IMR-90 (cell line): ENCODE data around the gene IQCB1. TPM values are rescaled to one million over a fixed set of nuclear protein-coding genes. Genes with fewer than 3 reads are reported as not detected.

Source experiments
- ATAC-seq: fragments of 200-7000 bp; cut with Tn5 transposase; 2 replicates; pipeline ENCODE4 v1.9.1; 2020; ENCODE audit warnings: low read depth, mild to moderate bottlenecking, moderate library complexity
- BruUV-seq: library from RNA; stranded (reverse); fragments of 400-500 nt; replicated peaks from 2 replicates; lab custom pipeline; 2021; lab: Mats Ljungman, UMichigan
- CTCF ChIA-PET: fragments of 300-600 bp; formaldehyde crosslinking; extraction: SDS; loops from one replicate; lab custom pipeline; 2021; ENCODE audit warnings: antibody characterized with exemption; lab: Yijun Ruan, JAX
- POLR2A ChIA-PET: fragments of 300-600 bp; sonication (Branson Sonifier 250); formaldehyde crosslinking; loops from one replicate; lab custom pipeline; 2022; ENCODE audit warnings: antibody characterized with exemption; ENCODE audit not compliant: unreplicated experiment; lab: Charles Lee
- DNase-seq: peaks from one replicate; pipeline ENCODE4 v3.0.0; 2013
- H2AFZ ChIP-seq: replicated peaks from 2 replicates; pipeline ENCODE3; 2013; ENCODE audit warnings: low read length, mild to moderate bottlenecking; ENCODE audit not compliant: poor library complexity
- H2AK5ac ChIP-seq: 2 replicates; pipeline ENCODE4 v1.6.1; 2013; ENCODE audit warnings: low read depth, low read length, inconsistent platforms
- H2AK9ac ChIP-seq: replicated peaks from 2 replicates; pipeline ENCODE3; 2013; ENCODE audit warnings: mild to moderate bottlenecking, low read depth, low read length, moderate library complexity; ENCODE audit not compliant: poor library complexity
- H2BK120ac ChIP-seq: 2 replicates; pipeline ENCODE4 v1.6.1; 2013; ENCODE audit warnings: low read depth, low read length, inconsistent platforms
- H2BK15ac ChIP-seq: 3 replicates; pipeline ENCODE4 v1.6.1; 2013; ENCODE audit warnings: low read depth, low read length, inconsistent platforms
- H2BK20ac ChIP-seq: 2 replicates; pipeline ENCODE4 v1.6.1; 2013; ENCODE audit warnings: low read depth, mild to moderate bottlenecking, inconsistent platforms, low read length, moderate library complexity
- H2BK5ac ChIP-seq: 2 replicates; pipeline ENCODE4 v1.6.1; 2013; ENCODE audit warnings: mild to moderate bottlenecking, low read depth, low read length, inconsistent platforms; ENCODE audit not compliant: poor library complexity, severe bottlenecking
- H3K14ac ChIP-seq: replicated peaks from 2 replicates; pipeline ENCODE4 v1.6.1; 2013; ENCODE audit warnings: low read depth, low read length, inconsistent platforms
- H3K18ac ChIP-seq: 2 replicates; pipeline ENCODE4 v1.6.1; 2013; ENCODE audit warnings: low read depth, low read length, control low read depth
- H3K23ac ChIP-seq: 2 replicates; pipeline ENCODE4 v1.6.1; 2013; ENCODE audit warnings: low read depth, low read length, inconsistent platforms
- H3K27ac ChIP-seq: 2 replicates; pipeline ENCODE4 v1.5.1; 2013; ENCODE audit warnings: mild to moderate bottlenecking, control low read depth, low read length; ENCODE audit not compliant: insufficient read depth
- H3K27me3 ChIP-seq: 2 replicates; pipeline ENCODE4 v1.6.1; 2013; ENCODE audit warnings: low read length; ENCODE audit not compliant: control insufficient read depth, insufficient read depth
- H3K36me3 ChIP-seq: 2 replicates; pipeline ENCODE4 v1.6.1; 2013; ENCODE audit warnings: low read length, mixed read lengths; ENCODE audit not compliant: control insufficient read depth, insufficient read depth
- H3K4ac ChIP-seq: 2 replicates; pipeline ENCODE4 v1.6.1; 2013; ENCODE audit warnings: low read depth, low read length, inconsistent platforms
- H3K4me1 ChIP-seq: 2 replicates; pipeline ENCODE4 v1.6.1; 2013; ENCODE audit warnings: low read length, mixed read lengths; ENCODE audit not compliant: control insufficient read depth, insufficient read depth
- H3K4me2 ChIP-seq: 2 replicates; pipeline ENCODE4 v1.6.1; 2013; ENCODE audit warnings: low read depth, mild to moderate bottlenecking, control low read depth, low read length, moderate library complexity
- H3K4me3 ChIP-seq: 2 replicates; pipeline ENCODE4 v1.5.1; 2013; ENCODE audit warnings: low read depth, mild to moderate bottlenecking, control low read depth, low read length, moderate library complexity; ENCODE audit not compliant: insufficient read depth
- H3K56ac ChIP-seq: 2 replicates; pipeline ENCODE4 v1.6.1; 2013; ENCODE audit warnings: low read length, inconsistent platforms; ENCODE audit not compliant: insufficient read depth; ENCODE audit errors: extremely low read depth
- H3K79me1 ChIP-seq, 2 experiments: 2 replicates each; pipeline ENCODE4 v1.6.1; 2013; ENCODE audit warnings: low read length in 2 of 2, inconsistent platforms in 1 of 2, low read depth in 1 of 2
- H3K9ac ChIP-seq: 2 replicates; pipeline ENCODE4 v1.6.1; 2013; ENCODE audit warnings: low read depth, low read length, control low read depth
- H3K9me1 ChIP-seq: 2 replicates; pipeline ENCODE4 v1.6.1; 2013; ENCODE audit warnings: low read length, inconsistent platforms; ENCODE audit not compliant: insufficient read depth
- H3K9me3 ChIP-seq: 2 replicates; pipeline ENCODE4 v1.6.1; 2013; ENCODE audit warnings: low read length; ENCODE audit not compliant: control insufficient read depth, insufficient read depth
- H4K20me1 ChIP-seq: 2 replicates; pipeline ENCODE4 v1.6.1; 2013; ENCODE audit warnings: low read length, inconsistent platforms; ENCODE audit not compliant: insufficient read depth
- H4K5ac ChIP-seq: 2 replicates; pipeline ENCODE4 v1.6.1; 2013; ENCODE audit warnings: mild to moderate bottlenecking, low read depth, low read length, control low read depth
- H4K8ac ChIP-seq, 2 experiments: 2 replicates each; pipeline ENCODE4 v1.6.1; 2013; ENCODE audit warnings: low read depth in 2 of 2, low read length in 2 of 2, control low read depth in 1 of 2, inconsistent platforms in 1 of 2
- H4K91ac ChIP-seq: 2 replicates; pipeline ENCODE4 v1.6.1; 2013; ENCODE audit warnings: low read depth, low read length, inconsistent platforms; ENCODE audit not compliant: insufficient read depth
- CEBPB ChIP-seq: IDR thresholded peaks from 2 replicates; pipeline ENCODE4 v1.6.1; 2012; ENCODE audit warnings: low read depth, low read length, improper control_type of control experiment
- MXI1 ChIP-seq: IDR thresholded peaks from 2 replicates; pipeline ENCODE4 v1.6.1; 2012; ENCODE audit warnings: low read depth, mild to moderate bottlenecking, low read length, moderate library complexity, borderline replicate concordance
- WGBS, 2 experiments: methylation state at CpG; one replicate each; pipeline versions ENCODE4 v1.1.5 to v1.1.7; 2013; ENCODE audit warnings: missing lambda C conversion rate in 2 of 2; ENCODE audit not compliant: insufficient read length in 1 of 2; ENCODE audit errors: extremely low coverage in 2 of 2; 5-methylcytosine and 5-hydroxymethylcytosine counted together
- dilution Hi-C: fragments of 300-500 bp; cut with HindIII; formaldehyde crosslinking; loops from one replicate; pipeline ENCODE4 v1.14.3; 2018; ENCODE audit warnings: low sequenced_read_pairs; ENCODE audit not compliant: unreplicated experiment
- in situ Hi-C: fragments of 300-500 bp; cut with MboI; formaldehyde crosslinking; loops from 3 replicates; pipeline ENCODE4 v1.14.3; 2019; ENCODE audit warnings: low sequenced_read_pairs, inconsistent platforms, mixed read lengths
- intact Hi-C: fragments of 100-400 bp; cut with micrococcal nuclease; formaldehyde crosslinking; loops from 2 replicates; pipeline ENCODE4 v1.10.0; 2022
- polyA plus RNA-seq, 3 experiments: library from polyadenylated mRNA; depleted of rRNA; stranded (reverse); fragments of >200 nt; gene quantifications; 2 replicates each; pipeline ENCODE4 v1.2.3, GENCODE V29; 2012; ENCODE audit warnings: low replicate concordance in 1 of 3
- total RNA-seq: library from RNA; depleted of rRNA; stranded (reverse); fragments of >200 nt; gene quantifications from 2 replicates; pipeline ENCODE4 v1.2.3, GENCODE V29; 2012

IQCB1 gene
- total and polyA plus RNA-seq, 2 of the 4 experiments (the other 2 are of a cell fraction) = 13.5 to 18.3 TPM

GRCh38 chr3:121834157-121834670, 646 bp downstream of the IQCB1 start:
- CTCF ChIA-PET = no interaction called here
- intact Hi-C loops = loop anchor here (10.0 kb wide), 1 partner anchor 421 kb away; no protein-coding TSS in a partner anchor

More at GRCh38 chr3:121834157-121834670, 646 bp downstream of the IQCB1 start:
- Histone ChIP-seq H3K9ac (peak overlapping the region; percentile 91), H3K14ac (peak overlapping the region; percentile 73), H3K56ac (peak overlapping the region; percentile 78), H4K8ac (peak overlapping the region; percentile 74 to 82), H2AK9ac (peak overlapping the region; percentile 21), H4K91ac (peak overlapping the region; percentile 32; the same call in 1 of the 2 replicates), H2BK5ac (peak overlapping the region; percentile 58), H3K4me1 (peaks cover 2% of the 10 kb centered on the region; the same call in 1 of the 2 replicates), H3K27ac (peak overlapping the region; percentile 53), H3K27me3 (no peaks in the 10 kb centered on the region), H3K9me1 (0 out of 2 replicates have a peak, but pooled peaks cover 2% of the 10 kb centered on the region), H3K4me2 (peak overlapping the region; percentile 98), H2BK20ac (no peak overlapping the region), H2BK120ac (no peak overlapping the region), H3K4ac (peak overlapping the region; percentile 63), H3K36me3 (0 out of 2 replicates have a peak, but pooled peaks cover 2% of the 10 kb centered on the region), H3K23ac (peak overlapping the region; percentile 95), H4K20me1 (no peaks in the 10 kb centered on the region), H3K4me3 (peak overlapping the region; percentile 73), H2BK15ac (no peak overlapping the region), H3K79me1 (peaks cover 12 to 16% of the 10 kb centered on the region in 2 experiments), H2AK5ac (0 out of 2 replicates have a peak overlapping the region, but pooled peaks have one; percentile 43), H3K18ac (no peak overlapping the region; the same call in 1 of the 2 replicates), H2AFZ (peak overlapping the region; percentile 88), H4K5ac (peak overlapping the region; percentile 46), H3K9me3 (no peaks in the 10 kb centered on the region)
- ATAC-seq (0 out of 2 replicates have a peak, but pooled peaks have one; percentile 1), DNase-seq (peak; percentile 8)
- POLR2A ChIA-PET = no interaction called here
- BruUV-seq = TSS peak; percentile 56
- in situ Hi-C loops = no loop called here
- TF ChIP-seq CEBPB = peak; percentile 97
- no peak for TF ChIP-seq MXI1
- dilution Hi-C loops = no loop called here
- 6% methylated on average over 3 of the region's 15 CpGs; no CpG with 5 or more reads in 1 of the 2 experiments for WGBS, 2 experiments
